ENCODE results near the gene GCSAML. TPM values are rescaled to one million over a fixed set of nuclear protein-coding genes. Genes with fewer than 3 reads are reported as not detected.
A peak's percentile ranks its signal among the peaks of the same experiment; 100 is the strongest.
"Not testable (repeated sequence)": the region's sequence is repeated elsewhere in the genome, so short reads cannot be mapped to it uniquely, and the experiment has no call there.

The GCSAML gene
- total and polyA plus RNA-seq, 2 experiments from 2014 or later, result not detected

GRCh38 chr1:247518613-247518891, 30.4 kb upstream of the GCSAML start:
- in situ Hi-C loops (cut with MboI), result no loop called here
- H3K9ac ChIP-seq, result no peak overlapping the region
- H3K4me1 ChIP-seq (ENCODE audit: insufficient read depth), result no peaks in the 10 kb centered on the region
- no peak for TF ChIP-seq EZH2phosphoT487 (IDR thresholded peaks at IDR 0.05; ENCODE audit: insufficient read depth, low read depth)
- no peak for TF ChIP-seq EZH2 (IDR thresholded peaks at IDR 0.05; ENCODE audit: insufficient read depth, poor library complexity, severe bottlenecking)
- no peaks in the 10 kb centered on the region for H3K27me3 ChIP-seq (replicated peaks; ENCODE audit: insufficient read depth)
- 71 to 73% methylated on average over 19 of the region's 19 CpGs for WGBS, 2 experiments (ENCODE audit: low coverage in 1 of 2, low lambda C conversion rate in 2 of 2, missing lambda C conversion rate in 2 of 2)
- H3K4me3 ChIP-seq, result no peak overlapping the region
- H3K9me3 ChIP-seq (ENCODE audit: low read depth), result no peaks in the 10 kb centered on the region
- H3K4me2 ChIP-seq (ENCODE audit: unreplicated experiment), result no peak overlapping the region
- no peaks in the 10 kb centered on the region for H3F3A ChIP-seq (ENCODE audit: insufficient read depth)
- H3K27ac ChIP-seq, result no peak overlapping the region
- no peaks in the 10 kb centered on the region for H3K79me2 ChIP-seq (ENCODE audit: insufficient read depth)
- H2AFZ ChIP-seq, result no peak overlapping the region
- no peaks in the 10 kb centered on the region for H3K36me3 ChIP-seq (ENCODE audit: low read depth)
- no peak for DNase-seq
- H3K9me2 ChIP-seq (ENCODE audit: insufficient read depth), result no peaks in the 10 kb centered on the region
- H4K20me1 ChIP-seq (ENCODE audit: insufficient read depth), result no peaks in the 10 kb centered on the region

GRCh38 chr1:247521886-247522285, 27.0 kb upstream of the GCSAML start:
- H3K9me3 ChIP-seq (ENCODE audit: low read depth); H3K9me2 ChIP-seq (ENCODE audit: insufficient read depth); H3K27ac ChIP-seq; H3F3A ChIP-seq (ENCODE audit: insufficient read depth); in situ Hi-C loops (cut with MboI); H3K4me2 ChIP-seq (ENCODE audit: unreplicated experiment); H3K79me2 ChIP-seq (ENCODE audit: insufficient read depth); H3K4me3 ChIP-seq; H3K9ac ChIP-seq; H3K27me3 ChIP-seq (replicated peaks; ENCODE audit: insufficient read depth); H2AFZ ChIP-seq; DNase-seq; H3K4me1 ChIP-seq (ENCODE audit: insufficient read depth); H4K20me1 ChIP-seq (ENCODE audit: insufficient read depth); H3K36me3 ChIP-seq (ENCODE audit: low read depth): not testable (repeated sequence)
- WGBS, 2 experiments (ENCODE audit: low coverage in 1 of 2, low lambda C conversion rate in 2 of 2, missing lambda C conversion rate in 2 of 2), result 75 to 81% methylated on average over 12 to 21 of the region's 30 CpGs

- Histone ChIP-seq H3K4me3 (no peak overlapping the region), H3K27ac (no peak overlapping the region), H3K27me3 (replicated peaks; ENCODE audit: insufficient read depth) (no peaks in the 10 kb centered on the region), H3K36me3 (ENCODE audit: low read depth) (no peaks in the 10 kb centered on the region), H3F3A (ENCODE audit: insufficient read depth) (no peaks in the 10 kb centered on the region), H3K9ac (no peak overlapping the region), H2AFZ (no peak overlapping the region), H4K20me1 (ENCODE audit: insufficient read depth) (no peaks in the 10 kb centered on the region), H3K9me2 (ENCODE audit: insufficient read depth) (no peaks in the 10 kb centered on the region), H3K9me3 (ENCODE audit: low read depth) (no peaks in the 10 kb centered on the region), H3K4me1 (ENCODE audit: insufficient read depth) (no peaks in the 10 kb centered on the region), H3K4me2 (ENCODE audit: unreplicated experiment) (no peak overlapping the region), H3K79me2 (ENCODE audit: insufficient read depth) (no peaks in the 10 kb centered on the region)
- 10% methylated on average over 2 of the region's 2 CpGs for WGBS, 2 experiments (ENCODE audit: low coverage in 1 of 2, low lambda C conversion rate in 2 of 2, missing lambda C conversion rate in 2 of 2)
- DNase-seq, result peak; percentile 12
- in situ Hi-C loops (cut with MboI), result no loop called here
- no peak for TF ChIP-seq EZH2 (IDR thresholded peaks at IDR 0.05; ENCODE audit: insufficient read depth, poor library complexity, severe bottlenecking)
- no peak for TF ChIP-seq EZH2phosphoT487 (IDR thresholded peaks at IDR 0.05; ENCODE audit: insufficient read depth, low read depth)
These were observed 20.0 kb upstream of the GCSAML start for GRCh38 chr1:247528812-247529474.

- no peaks in the 10 kb centered on the region for H3K9me3 ChIP-seq (ENCODE audit: low read depth)
- H2AFZ ChIP-seq, result no peak overlapping the region
- WGBS, 2 experiments (ENCODE audit: low coverage in 1 of 2, low lambda C conversion rate in 2 of 2, missing lambda C conversion rate in 2 of 2), result 28 to 29% methylated on average over 1 of the region's 1 CpG
- in situ Hi-C loops (cut with MboI), result no loop called here
- H3K79me2 ChIP-seq (ENCODE audit: insufficient read depth), result no peaks in the 10 kb centered on the region
- H3K4me3 ChIP-seq, result no peak overlapping the region
- H3K27ac ChIP-seq, result no peak overlapping the region
- no peaks in the 10 kb centered on the region for H3K4me1 ChIP-seq (ENCODE audit: insufficient read depth)
- H3K4me2 ChIP-seq (ENCODE audit: unreplicated experiment), result no peak overlapping the region
- no peaks in the 10 kb centered on the region for H4K20me1 ChIP-seq (ENCODE audit: insufficient read depth)
- H3K36me3 ChIP-seq (ENCODE audit: low read depth), result no peaks in the 10 kb centered on the region
- no peak overlapping the region for H3K9ac ChIP-seq
- H3K9me2 ChIP-seq (ENCODE audit: insufficient read depth), result no peaks in the 10 kb centered on the region
- DNase-seq, result no peak
- H3K27me3 ChIP-seq (replicated peaks; ENCODE audit: insufficient read depth), result no peaks in the 10 kb centered on the region
- TF ChIP-seq EZH2phosphoT487 (IDR thresholded peaks at IDR 0.05; ENCODE audit: insufficient read depth, low read depth), result no peak
- no peak for TF ChIP-seq EZH2 (IDR thresholded peaks at IDR 0.05; ENCODE audit: insufficient read depth, poor library complexity, severe bottlenecking)
- H3F3A ChIP-seq (ENCODE audit: insufficient read depth), result no peaks in the 10 kb centered on the region
These were observed 19.1 kb upstream of the GCSAML start for GRCh38 chr1:247529771-247530355.

- Histone ChIP-seq H3K36me3 (ENCODE audit: low read depth) (no peaks in the 10 kb centered on the region), H3K27ac (no peak overlapping the region), H3K9me3 (ENCODE audit: low read depth) (no peaks in the 10 kb centered on the region), H3K4me2 (ENCODE audit: unreplicated experiment) (no peak overlapping the region), H3F3A (ENCODE audit: insufficient read depth) (no peaks in the 10 kb centered on the region), H3K9me2 (ENCODE audit: insufficient read depth) (no peaks in the 10 kb centered on the region), H4K20me1 (ENCODE audit: insufficient read depth) (no peaks in the 10 kb centered on the region), H2AFZ (peak overlapping the region; percentile 71), H3K4me1 (ENCODE audit: insufficient read depth) (no peaks in the 10 kb centered on the region), H3K27me3 (replicated peaks; ENCODE audit: insufficient read depth) (no peaks in the 10 kb centered on the region), H3K9ac (peak overlapping the region; percentile 65), H3K79me2 (ENCODE audit: insufficient read depth) (no peaks in the 10 kb centered on the region), H3K4me3 (peak overlapping the region; percentile 54)
- WGBS, 2 experiments (ENCODE audit: low coverage in 1 of 2, low lambda C conversion rate in 2 of 2, missing lambda C conversion rate in 2 of 2), result 7 to 8% methylated on average over 28 to 37 of the region's 41 CpGs
- no peak for TF ChIP-seq EZH2phosphoT487 (IDR thresholded peaks at IDR 0.05; ENCODE audit: insufficient read depth, low read depth)
- no peak for TF ChIP-seq EZH2 (IDR thresholded peaks at IDR 0.05; ENCODE audit: insufficient read depth, poor library complexity, severe bottlenecking)
- in situ Hi-C loops (cut with MboI), result no loop called here
- DNase-seq, result peak; percentile 26
These were observed 18.1 kb upstream of the GCSAML start for GRCh38 chr1:247530785-247531184.

All from GM23248 (cell line).